Measurements from ENCODE around the gene ADRM1.

DNA sequence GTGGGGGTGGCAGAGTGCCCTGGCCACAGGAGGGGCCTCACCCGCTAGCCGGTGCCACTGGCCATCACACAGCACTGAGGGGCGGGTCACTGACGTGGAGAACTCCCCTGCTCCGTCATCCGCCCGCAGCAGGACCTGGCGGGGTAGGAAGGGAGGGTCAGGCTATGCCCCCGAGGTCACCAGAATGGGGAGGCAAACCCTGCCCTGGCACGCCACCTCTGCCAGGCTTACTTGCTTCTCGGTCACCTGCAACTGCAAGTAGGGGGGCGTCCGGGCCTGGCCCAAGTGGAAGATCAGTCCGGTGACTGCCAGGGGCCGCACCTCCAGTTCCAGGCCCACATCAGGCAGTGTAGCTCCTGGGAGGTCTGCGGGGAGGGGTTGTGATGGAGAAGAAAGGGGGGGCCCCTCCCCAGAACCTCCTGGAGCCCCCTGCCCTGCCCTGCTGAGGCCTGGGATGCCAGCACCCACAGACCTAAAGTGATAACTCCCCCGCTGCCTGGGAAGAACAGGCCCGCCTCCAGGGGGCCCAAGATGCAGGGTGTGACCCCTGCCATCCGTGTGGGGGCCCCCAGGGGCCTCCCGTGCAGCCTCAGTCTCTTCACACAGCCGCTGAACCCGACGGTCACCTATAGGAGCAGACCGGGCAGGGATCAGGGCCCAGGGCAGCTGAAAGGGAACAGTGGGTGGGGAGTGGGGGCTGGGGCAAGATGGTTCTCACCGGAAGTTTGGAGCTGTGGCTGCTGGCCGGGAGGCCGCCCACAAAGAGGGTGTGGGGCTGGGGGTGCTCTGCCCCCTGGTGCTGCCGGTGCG is 7.4 kb downstream of the ADRM1 start:
- TF ChIP-seq, protein P1, sequence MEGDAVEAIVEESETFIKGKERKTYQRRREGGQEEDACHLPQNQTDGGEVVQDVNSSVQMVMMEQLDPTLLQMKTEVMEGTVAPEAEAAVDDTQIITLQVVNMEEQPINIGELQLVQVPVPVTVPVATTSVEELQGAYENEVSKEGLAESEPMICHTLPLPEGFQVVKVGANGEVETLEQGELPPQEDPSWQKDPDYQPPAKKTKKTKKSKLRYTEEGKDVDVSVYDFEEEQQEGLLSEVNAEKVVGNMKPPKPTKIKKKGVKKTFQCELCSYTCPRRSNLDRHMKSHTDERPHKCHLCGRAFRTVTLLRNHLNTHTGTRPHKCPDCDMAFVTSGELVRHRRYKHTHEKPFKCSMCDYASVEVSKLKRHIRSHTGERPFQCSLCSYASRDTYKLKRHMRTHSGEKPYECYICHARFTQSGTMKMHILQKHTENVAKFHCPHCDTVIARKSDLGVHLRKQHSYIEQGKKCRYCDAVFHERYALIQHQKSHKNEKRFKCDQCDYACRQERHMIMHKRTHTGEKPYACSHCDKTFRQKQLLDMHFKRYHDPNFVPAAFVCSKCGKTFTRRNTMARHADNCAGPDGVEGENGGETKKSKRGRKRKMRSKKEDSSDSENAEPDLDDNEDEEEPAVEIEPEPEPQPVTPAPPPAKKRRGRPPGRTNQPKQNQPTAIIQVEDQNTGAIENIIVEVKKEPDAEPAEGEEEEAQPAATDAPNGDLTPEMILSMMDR (IDR thresholded peaks at IDR 0.05; ENCODE audit: insufficient read depth, low read length, poor library complexity, severe bottlenecking), result no peak
- no peak for TF ChIP-seq EZH2phosphoT487 (conservative IDR thresholded peaks at IDR 0.05; ENCODE audit: low read length)

Data from SU-DHL-6 (cell line).